HUES64 (cell line): Measurements from ENCODE around the gene TLX1.
"Not testable (repeated sequence)": the region's sequence is repeated elsewhere in the genome, so short reads cannot be mapped to it uniquely, and the experiment has no call there.

ENCODE experiments used
- H3K27ac ChIP-seq: 2 replicates; pipeline ENCODE4 v1.7.0; 2013; ENCODE audit warnings: low read depth, low read length, inconsistent platforms
- H3K27me3 ChIP-seq: 2 replicates; pipeline ENCODE4 v1.6.1; 2013; ENCODE audit warnings: mild to moderate bottlenecking, low read length; ENCODE audit not compliant: insufficient read depth
- H3K36me3 ChIP-seq: 2 replicates; pipeline ENCODE4 v1.6.1; 2013; ENCODE audit warnings: mild to moderate bottlenecking, low read length; ENCODE audit not compliant: insufficient read depth
- H3K4me1 ChIP-seq: 2 replicates; pipeline ENCODE4 v1.6.1; 2013; ENCODE audit warnings: mild to moderate bottlenecking, low read length, moderate library complexity; ENCODE audit not compliant: insufficient read depth
- H3K4me3 ChIP-seq: 2 replicates; pipeline ENCODE4 v1.5.1; 2013; ENCODE audit warnings: mild to moderate bottlenecking, low read length, moderate library complexity
- H3K9ac ChIP-seq: 2 replicates; pipeline ENCODE4 v1.6.1; 2013; ENCODE audit warnings: mild to moderate bottlenecking, low read depth, low read length
- H3K9me3 ChIP-seq: 2 replicates; pipeline ENCODE4 v1.6.1; 2013; ENCODE audit warnings: low read depth, low read length; ENCODE audit not compliant: insufficient read depth
- WGBS: fragments of 150-250, 120-280 bp; methylation state at CpG from one replicate; pipeline ENCODE4 v1.1.7; 2013; ENCODE audit warnings: missing lambda C conversion rate; 5-methylcytosine and 5-hydroxymethylcytosine counted together

Gene TLX1

DNA sequence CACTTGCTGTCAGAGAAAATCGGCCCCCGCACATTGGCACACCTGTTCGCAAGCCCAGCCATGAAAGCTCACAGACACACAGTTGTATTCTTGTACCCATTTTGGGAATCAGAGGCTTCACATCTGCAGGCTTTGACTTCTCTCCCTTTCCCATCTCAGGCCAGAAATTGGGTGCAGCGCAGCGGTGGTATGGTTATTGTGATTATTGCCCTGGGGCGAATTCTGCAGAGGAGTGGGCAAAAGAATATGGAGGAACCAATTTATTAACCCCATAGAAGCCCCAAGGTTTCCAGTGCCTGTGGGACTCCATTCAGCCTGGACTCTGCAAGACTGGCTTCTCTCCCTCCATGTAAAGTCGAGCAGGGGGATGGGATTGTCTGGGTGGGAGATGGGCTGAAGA, 14.0 kb downstream of the TLX1 start:
- peaks cover 3% of the 10 kb centered on the region; the same call in 1 of the 2 replicates for H3K9me3 ChIP-seq
- no peaks in the 10 kb centered on the region for H3K36me3 ChIP-seq
- 79% methylated on average over 4 of the region's 7 CpGs for WGBS
- no peak overlapping the region for H3K4me3 ChIP-seq
- H3K27ac ChIP-seq = no peak overlapping the region
- H3K9ac ChIP-seq = no peak overlapping the region
- H3K4me1 ChIP-seq = 0 out of 2 replicates have a peak, but pooled peaks cover 8% of the 10 kb centered on the region
- peaks cover 100% of the 10 kb centered on the region for H3K27me3 ChIP-seq

DNA sequence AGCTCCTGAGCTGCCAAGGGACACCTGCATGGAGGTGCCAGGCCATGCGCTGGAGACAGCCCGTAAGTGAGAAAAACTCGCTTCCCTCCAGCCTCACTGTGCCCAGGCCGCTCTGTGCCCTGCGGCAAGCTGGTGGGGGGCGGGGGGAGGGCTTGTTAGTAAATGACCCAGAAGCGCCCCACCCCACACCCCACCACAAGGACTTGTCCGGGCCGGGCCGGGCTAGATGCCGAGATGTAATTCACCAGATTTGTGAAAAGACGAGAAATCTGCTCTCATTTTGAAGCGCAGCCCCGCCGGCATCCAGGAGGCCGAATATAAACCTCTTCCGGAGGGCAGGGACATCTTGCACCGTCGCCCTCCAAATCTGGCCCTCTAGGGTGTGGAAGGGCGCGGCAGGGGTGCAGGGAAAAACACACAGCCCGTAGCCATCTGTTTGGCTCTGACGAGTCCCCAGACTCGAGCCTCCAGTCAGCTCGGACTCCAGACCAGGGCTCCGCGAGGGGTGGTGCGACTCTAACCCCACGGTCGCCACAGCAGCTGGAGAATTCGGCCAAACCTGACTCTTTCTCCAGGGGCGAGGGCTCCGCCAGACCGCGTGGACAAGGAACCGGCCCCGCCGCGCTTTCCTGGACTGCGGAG, 14.8 kb downstream of the TLX1 start:
- H3K4me3 ChIP-seq = no peak overlapping the region
- H3K27me3 ChIP-seq = peaks cover 100% of the 10 kb centered on the region
- H3K9ac ChIP-seq = no peak overlapping the region
- H3K36me3 ChIP-seq = no peaks in the 10 kb centered on the region
- 0 out of 2 replicates have a peak, but pooled peaks cover 3% of the 10 kb centered on the region for H3K4me1 ChIP-seq
- peaks cover 3% of the 10 kb centered on the region; the same call in 1 of the 2 replicates for H3K9me3 ChIP-seq
- no peak overlapping the region for H3K27ac ChIP-seq
- 14% methylated on average over 37 of the region's 40 CpGs for WGBS

DNA sequence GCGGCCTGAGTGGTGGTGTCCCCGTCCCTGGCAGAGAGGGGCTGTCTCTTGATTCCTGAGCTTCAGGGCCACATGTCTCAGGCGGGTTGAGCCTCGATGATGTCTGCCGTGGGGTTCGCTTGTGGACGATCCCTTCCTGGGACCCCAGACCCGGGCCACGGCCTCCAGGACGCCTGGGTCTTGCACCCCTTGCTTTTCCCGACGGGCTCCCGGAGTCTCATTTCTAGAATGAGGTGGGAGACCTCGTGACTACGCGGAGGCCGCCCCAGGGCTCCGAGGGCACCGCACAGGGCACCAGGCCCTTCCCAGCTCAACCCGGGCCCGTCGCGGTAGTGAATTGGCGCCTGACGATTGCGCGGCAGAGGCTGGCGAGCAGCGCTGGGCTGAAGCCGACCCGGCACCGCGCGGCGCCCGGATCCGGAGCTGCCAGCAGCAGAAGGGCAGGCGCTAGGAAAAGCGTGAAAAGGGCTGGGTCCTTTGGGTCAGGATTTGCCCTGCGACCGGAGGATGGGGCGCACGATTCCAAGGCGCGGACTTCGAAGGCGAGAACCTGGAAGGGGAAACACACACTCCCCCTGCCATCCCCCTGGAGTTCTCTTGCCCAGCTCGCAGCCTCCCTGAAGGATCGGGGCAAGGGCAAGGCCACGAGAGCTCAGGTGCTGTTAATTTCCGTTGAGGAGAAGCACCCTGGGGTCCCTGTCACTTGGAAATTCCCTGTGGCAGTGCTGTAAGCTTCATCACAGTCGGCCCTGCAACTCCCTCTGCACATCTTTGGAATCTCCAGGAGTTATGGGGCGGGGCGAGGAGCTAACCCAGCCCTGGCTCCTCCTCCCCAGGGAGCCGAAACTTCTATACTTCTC, 15.5 kb downstream of the TLX1 start:
- no peaks in the 10 kb centered on the region for H3K36me3 ChIP-seq
- 0 out of 2 replicates have a peak, but pooled peaks cover 2% of the 10 kb centered on the region for H3K4me1 ChIP-seq
- peaks cover 3% of the 10 kb centered on the region; the same call in 1 of the 2 replicates for H3K9me3 ChIP-seq
- H3K27me3 ChIP-seq = peaks cover 100% of the 10 kb centered on the region
- no peak overlapping the region for H3K9ac ChIP-seq
- H3K27ac ChIP-seq = no peak overlapping the region
- 4% methylated on average over 54 of the region's 55 CpGs for WGBS
- H3K4me3 ChIP-seq = peak overlapping the region; percentile 34; the same call in 1 of the 2 replicates

DNA sequence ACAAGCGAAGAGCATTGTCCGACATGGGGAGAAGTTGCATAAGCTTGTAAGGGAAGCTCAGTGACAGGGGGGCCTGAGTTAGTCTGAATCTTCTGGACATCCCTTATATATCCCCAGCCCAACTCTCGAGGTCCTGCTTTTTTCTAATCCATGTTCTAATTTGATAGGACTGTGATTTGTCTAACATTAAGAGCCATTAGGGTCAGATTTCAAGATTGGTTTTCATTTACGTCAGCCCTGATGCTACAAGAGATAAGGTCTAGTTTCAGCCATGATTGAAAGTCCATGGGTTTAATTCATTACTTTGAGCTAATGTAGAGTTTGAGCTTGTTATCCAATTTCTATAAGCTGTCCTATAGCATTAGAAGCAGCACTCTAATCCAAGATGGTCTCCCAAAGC, 20.3 kb downstream of the TLX1 start:
- H3K4me3 ChIP-seq = no peak overlapping the region
- no peak overlapping the region for H3K27ac ChIP-seq
- H3K4me1 ChIP-seq = 0 out of 2 replicates have a peak, but pooled peaks cover 2% of the 10 kb centered on the region
- peaks cover 3% of the 10 kb centered on the region; the same call in 1 of the 2 replicates for H3K9me3 ChIP-seq
- 94% methylated on average over 3 of the region's 4 CpGs for WGBS
- H3K27me3 ChIP-seq = peaks cover 81% of the 10 kb centered on the region
- H3K9ac ChIP-seq = no peak overlapping the region
- H3K36me3 ChIP-seq = no peaks in the 10 kb centered on the region

DNA sequence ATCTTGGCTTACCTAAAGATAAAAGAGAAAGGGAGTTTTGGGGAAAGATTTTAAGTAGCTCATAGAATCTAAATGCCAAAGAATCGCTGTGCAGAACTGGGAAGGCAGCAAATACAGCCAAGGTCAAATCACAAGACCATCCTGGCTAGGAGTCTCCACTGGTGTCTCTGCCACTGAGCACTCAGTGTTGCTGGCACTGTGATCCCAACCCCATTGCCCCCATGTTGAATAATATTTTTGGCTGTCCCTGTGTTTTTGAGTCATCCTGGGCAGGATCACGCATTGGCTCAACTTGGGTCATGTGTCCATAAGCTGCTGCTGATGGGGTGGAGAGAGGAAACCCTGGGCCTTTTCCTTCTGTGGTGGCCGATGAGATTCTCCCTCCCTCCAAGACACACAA, 21.2 kb downstream of the TLX1 start:
- Histone ChIP-seq H3K36me3 (no peaks in the 10 kb centered on the region), H3K4me1 (no peaks in the 10 kb centered on the region), H3K4me3 (no peak overlapping the region), H3K9ac (no peak overlapping the region), H3K27ac (no peak overlapping the region), H3K27me3 (peaks cover 74% of the 10 kb centered on the region), H3K9me3 (peaks cover 3% of the 10 kb centered on the region; the same call in 1 of the 2 replicates)
- 91% methylated on average over 2 of the region's 3 CpGs for WGBS

DNA sequence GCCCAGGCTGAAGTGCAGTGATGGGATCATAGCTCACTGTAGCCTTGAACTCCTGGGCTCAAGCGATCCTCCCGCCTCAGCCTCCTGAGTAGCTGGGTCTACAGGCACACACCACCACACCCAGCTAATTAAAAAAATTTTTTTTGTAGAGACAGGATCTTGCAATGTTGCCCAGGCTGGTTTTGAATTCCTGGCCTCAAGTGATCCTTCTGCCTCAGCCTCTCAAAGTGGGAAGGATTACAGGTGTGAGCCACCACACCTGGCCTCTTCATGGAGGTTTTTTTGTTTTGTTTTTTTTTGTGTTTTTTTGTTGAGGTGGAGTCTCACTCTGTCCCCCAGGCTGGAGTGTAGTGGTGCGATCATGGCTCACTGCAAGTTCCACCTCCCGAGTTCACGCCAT, 23.4 kb downstream of the TLX1 start:
- H3K9me3 ChIP-seq, H3K36me3 ChIP-seq, H3K4me3 ChIP-seq, H3K9ac ChIP-seq, H3K27ac ChIP-seq, H3K4me1 ChIP-seq: not testable (repeated sequence)
- peaks cover 63% of the 10 kb centered on the region for H3K27me3 ChIP-seq
- WGBS = 93% methylated on average over 5 of the region's 5 CpGs

DNA sequence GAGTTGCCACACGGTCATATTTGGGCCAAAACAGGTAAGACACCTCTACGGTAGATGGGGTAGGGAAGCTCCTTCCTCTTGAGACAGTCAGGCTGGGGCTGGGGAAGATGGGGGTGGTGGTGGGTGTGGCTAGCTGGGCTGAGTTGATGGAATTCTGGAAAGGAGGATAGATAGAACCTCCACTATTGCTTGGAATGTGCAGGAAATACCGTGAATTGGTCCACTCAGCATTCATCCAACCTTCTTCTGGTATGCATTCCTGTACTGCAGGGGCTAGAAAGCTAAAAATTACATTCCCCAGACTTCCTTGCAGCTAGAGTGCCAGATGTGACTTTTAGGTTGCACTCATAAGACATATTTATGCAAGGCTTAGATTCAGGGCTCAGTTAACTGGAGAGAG, 24.8 kb downstream of the TLX1 start:
- no peaks in the 10 kb centered on the region for H3K36me3 ChIP-seq
- H3K27me3 ChIP-seq = peaks cover 58% of the 10 kb centered on the region

DNA sequence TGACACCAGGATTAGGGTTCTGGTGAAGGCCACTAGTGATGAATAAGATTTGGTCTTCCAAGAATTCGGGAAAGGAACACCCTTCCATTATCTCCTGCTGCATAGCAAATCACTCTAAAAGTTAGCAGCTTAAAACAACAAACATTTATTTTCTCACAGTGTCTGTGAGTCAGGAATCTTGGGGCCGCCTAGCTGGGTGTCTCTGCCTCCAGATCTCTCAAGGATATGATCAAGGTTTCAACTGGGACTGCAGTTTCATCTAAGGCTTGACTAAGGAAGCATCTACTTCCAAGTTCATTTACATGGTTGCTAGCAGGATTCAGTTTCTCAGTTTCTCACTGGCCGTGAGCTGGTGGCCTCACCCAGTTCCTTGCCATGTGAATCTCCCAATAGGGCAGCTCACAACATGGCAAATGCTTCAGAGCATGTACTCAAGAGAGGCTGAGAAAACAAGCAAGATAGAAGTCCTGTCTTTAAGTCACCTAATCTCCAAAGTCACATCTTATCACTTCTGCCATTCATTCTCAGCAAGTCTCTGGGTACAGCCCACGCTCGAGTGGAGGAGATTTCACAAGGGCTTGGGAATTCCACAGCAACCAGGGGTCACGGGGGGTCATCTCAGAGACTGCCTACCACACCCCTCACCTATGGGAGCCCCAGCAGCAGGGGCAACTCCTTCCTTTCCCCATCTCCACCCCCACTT, 26.8 kb downstream of the TLX1 start:
- WGBS = 85% methylated on average over 6 of the region's 6 CpGs
- H3K27ac ChIP-seq = no peak overlapping the region
- no peaks in the 10 kb centered on the region for H3K9me3 ChIP-seq
- H3K4me3 ChIP-seq = no peak overlapping the region
- H3K36me3 ChIP-seq = no peaks in the 10 kb centered on the region
- no peak overlapping the region for H3K9ac ChIP-seq
- H3K4me1 ChIP-seq = no peaks in the 10 kb centered on the region
- peaks cover 49% of the 10 kb centered on the region for H3K27me3 ChIP-seq

More for the DNA sequence above, 24.8 kb downstream of the TLX1 start:
- H3K27ac ChIP-seq = no peak overlapping the region
- H3K9ac ChIP-seq = no peak overlapping the region
- H3K4me3 ChIP-seq = no peak overlapping the region
- H3K9me3 ChIP-seq = no peaks in the 10 kb centered on the region
- no peaks in the 10 kb centered on the region for H3K4me1 ChIP-seq
- 68% methylated on average over 3 of the region's 3 CpGs for WGBS

DNA sequence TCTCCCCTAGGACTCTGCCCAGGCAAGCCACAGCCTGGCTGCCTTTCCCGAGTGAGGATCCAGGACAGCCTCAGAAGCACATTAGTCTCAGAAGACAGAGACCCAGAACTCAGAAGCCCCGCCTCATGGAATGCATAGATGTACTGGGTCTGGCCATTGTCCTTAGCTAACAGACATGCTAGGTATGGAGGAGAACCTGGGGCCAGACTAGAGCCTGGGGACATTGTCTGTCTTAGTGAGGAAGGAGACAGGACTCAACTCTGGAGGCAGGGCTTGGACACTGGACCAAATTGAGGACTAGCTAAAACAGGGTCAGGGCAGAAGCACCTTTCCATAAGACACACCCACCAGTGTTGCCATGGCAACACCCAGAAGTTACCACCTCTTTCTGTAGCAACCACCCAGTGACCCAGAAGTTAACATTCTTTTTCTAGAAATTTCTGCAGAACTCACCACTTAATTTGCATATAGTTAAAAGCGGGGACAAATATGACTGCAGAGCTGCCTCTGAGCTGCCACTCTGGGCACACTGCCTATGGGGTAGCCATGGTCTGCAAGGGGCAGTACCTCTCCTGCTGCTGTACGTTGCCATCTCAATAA, 27.5 kb downstream of the TLX1 start:
- Histone ChIP-seq H3K27ac (no peak overlapping the region), H3K9ac (no peak overlapping the region), H3K36me3 (no peaks in the 10 kb centered on the region), H3K27me3 (peaks cover 50% of the 10 kb centered on the region), H3K9me3 (no peaks in the 10 kb centered on the region), H3K4me1 (no peaks in the 10 kb centered on the region), H3K4me3 (no peak overlapping the region)
- WGBS = 76% methylated on average over 4 of the region's 4 CpGs

DNA sequence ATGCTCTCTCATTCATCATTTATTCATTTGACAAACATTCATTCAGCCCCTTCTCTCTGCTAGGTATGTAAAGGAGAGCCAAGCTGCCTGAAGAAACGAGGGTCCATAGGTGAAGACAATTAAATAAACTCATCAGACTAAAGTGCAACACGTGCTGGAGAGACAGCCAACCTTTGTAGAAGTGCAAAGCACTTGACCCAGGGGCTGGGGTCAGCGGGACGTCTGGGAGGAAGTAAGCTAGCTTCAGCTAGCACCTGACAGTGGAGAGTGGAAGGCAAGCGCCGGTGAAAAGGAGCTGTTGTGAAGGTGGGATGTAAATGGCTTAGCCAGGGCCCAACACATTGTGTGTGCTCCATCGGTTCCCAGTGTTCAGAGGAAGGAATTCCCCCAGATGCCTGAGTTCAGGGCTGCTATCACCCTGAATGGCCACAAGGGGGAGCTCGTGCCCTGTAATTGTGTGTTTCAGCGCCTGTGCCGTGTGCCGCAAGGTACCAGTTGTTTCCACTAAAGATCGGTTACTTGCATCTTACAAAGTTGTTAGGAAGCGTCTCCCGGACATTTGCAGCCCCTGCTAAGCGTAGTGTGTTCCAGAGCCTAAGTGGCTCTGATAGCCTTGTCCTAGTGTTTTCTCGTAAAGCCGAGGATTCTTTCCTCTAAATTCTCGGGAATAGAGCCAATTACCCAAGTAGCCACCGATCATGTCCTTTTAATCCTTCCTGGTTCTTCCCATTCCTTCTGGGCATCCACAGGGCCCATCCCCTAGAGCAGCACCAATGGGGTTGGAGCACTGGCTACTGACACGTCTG, 30.6 kb downstream of the TLX1 start:
- Histone ChIP-seq H3K27me3 (peaks cover 48% of the 10 kb centered on the region), H3K36me3 (no peaks in the 10 kb centered on the region), H3K9ac (no peak overlapping the region), H3K4me3 (no peak overlapping the region; the same call in 1 of the 2 replicates), H3K9me3 (0 out of 2 replicates have a peak, but pooled peaks cover 2% of the 10 kb centered on the region), H3K27ac (no peak overlapping the region), H3K4me1 (no peaks in the 10 kb centered on the region)
- WGBS = 15% methylated on average over 20 of the region's 20 CpGs
